PC-3 (cell line): ENCODE measurements around the gene AKAP6. TPM values are rescaled to one million over a fixed set of nuclear protein-coding genes. Genes with fewer than 3 reads are reported as not detected.

ENCODE experiments used
- ATAC-seq: fragments of 200-7000 bp; cut with Tn5 transposase; 2 replicates; pipeline ENCODE4 v1.9.1; 2020; ENCODE audit warnings: mild to moderate bottlenecking, moderate library complexity
- BruUV-seq: library from RNA; stranded (reverse); fragments of 400-500 nt; replicated peaks from 2 replicates; lab custom pipeline; 2021; lab: Mats Ljungman, UMichigan
- CTCF ChIA-PET: fragments of 300-600 bp; sonication (Branson Sonifier 250); formaldehyde crosslinking; loops from one replicate; lab custom pipeline; 2022; ENCODE audit warnings: antibody characterized with exemption; lab: Charles Lee
- POLR2A ChIA-PET: fragments of 300-600 bp; sonication (Branson Sonifier 250); formaldehyde crosslinking; loops from one replicate; lab custom pipeline; 2022; ENCODE audit warnings: antibody characterized with exemption; ENCODE audit not compliant: unreplicated experiment; lab: Charles Lee
- DNase-seq: peaks from one replicate; pipeline ENCODE4 v3.0.0-alpha.2; 2015
- H2AFZ ChIP-seq: fragments of 300-600 bp; sonication (generic); 2 replicates; pipeline ENCODE4 v1.6.0; 2016; ENCODE audit warnings: antibody characterized with exemption, low read length
- H3F3A ChIP-seq: fragments of 300-600 bp; sonication (generic); one replicate; pipeline ENCODE4 v1.6.0; 2017; ENCODE audit warnings: antibody characterized with exemption, low read length, control low read depth, mild to moderate bottlenecking; ENCODE audit not compliant: unreplicated experiment
- H3K27ac ChIP-seq: fragments of 300-600 bp; sonication (generic); 2 replicates; pipeline ENCODE4 v1.5.1; 2016; ENCODE audit warnings: mild to moderate bottlenecking, low read length
- H3K27me3 ChIP-seq: fragments of 300-600 bp; sonication (generic); 2 replicates; pipeline ENCODE4 v1.6.1; 2016; ENCODE audit warnings: low read length, mixed read lengths
- H3K36me3 ChIP-seq: fragments of 300-600 bp; sonication (generic); 2 replicates; pipeline ENCODE4 v1.6.1; 2016; ENCODE audit warnings: low read depth, mixed run types, low read length, mixed read lengths
- H3K4me1 ChIP-seq: fragments of 300-600 bp; sonication (generic); 2 replicates; pipeline ENCODE4 v1.5.1; 2016; ENCODE audit warnings: low read length; ENCODE audit not compliant: insufficient read depth
- H3K4me2 ChIP-seq: fragments of 300-600 bp; sonication (generic); 2 replicates; pipeline ENCODE4 v1.6.0; 2016; ENCODE audit warnings: low read length
- H3K4me3 ChIP-seq: fragments of 300-600 bp; sonication (generic); 2 replicates; pipeline ENCODE4 v1.5.1; 2016; ENCODE audit warnings: mild to moderate bottlenecking, low read length, mixed read lengths
- H3K79me2 ChIP-seq: fragments of 300-600 bp; sonication (generic); 2 replicates; pipeline ENCODE4 v1.6.1; 2017; ENCODE audit warnings: low read length, mixed read lengths
- H3K9ac ChIP-seq: fragments of 300-600 bp; sonication (generic); 2 replicates; pipeline ENCODE4 v1.6.0; 2016; ENCODE audit warnings: mild to moderate bottlenecking, low read length
- H3K9me2 ChIP-seq: fragments of 300-600 bp; sonication (generic); replicated peaks from 2 replicates; pipeline ENCODE4 v1.6.1; 2016; ENCODE audit warnings: mixed run types, low read length, mixed read lengths
- H3K9me3 ChIP-seq: fragments of 300-600 bp; sonication (generic); 2 replicates; pipeline ENCODE4 v1.6.1; 2016; ENCODE audit warnings: low read length, mixed read lengths
- H4K20me1 ChIP-seq: fragments of 300-600 bp; sonication (generic); 2 replicates; pipeline ENCODE4 v1.6.1; 2016; ENCODE audit warnings: low read length, mixed read lengths
- EZH2 ChIP-seq: fragments of 300-600 bp; sonication (generic); IDR thresholded peaks from one replicate; pipeline ENCODE4 v1.6.1; 2017; ENCODE audit warnings: antibody characterized with exemption, mild to moderate bottlenecking, low read length; ENCODE audit not compliant: unreplicated experiment
- EZH2phosphoT487 ChIP-seq: fragments of 300-600 bp; sonication (generic); IDR thresholded peaks from 2 replicates; pipeline ENCODE4 v1.6.1; 2018; ENCODE audit warnings: mild to moderate bottlenecking, antibody characterized with exemption, low read length, borderline replicate concordance
- intact Hi-C: fragments of 100-400 bp; cut with micrococcal nuclease; formaldehyde crosslinking; loops from 2 replicates; pipeline ENCODE4 v1.9.0; 2023
- total RNA-seq: library from RNA; depleted of rRNA; stranded (reverse); fragments of >200 nt; gene quantifications from 2 replicates; pipeline ENCODE4 v1.2.3, GENCODE V29; 2014
- TF ChIP-seq, protein P1 (sequence below): fragments of 300-600 bp; sonication (generic); conservative IDR thresholded peaks from 2 replicates; pipeline ENCODE4 v1.5.1; 2017; ENCODE audit warnings: antibody characterized with exemption, low read depth, mild to moderate bottlenecking, low read length

The AKAP6 gene
- total RNA-seq, 1 experiment from 2014 or later = 1.5 TPM

DNA sequence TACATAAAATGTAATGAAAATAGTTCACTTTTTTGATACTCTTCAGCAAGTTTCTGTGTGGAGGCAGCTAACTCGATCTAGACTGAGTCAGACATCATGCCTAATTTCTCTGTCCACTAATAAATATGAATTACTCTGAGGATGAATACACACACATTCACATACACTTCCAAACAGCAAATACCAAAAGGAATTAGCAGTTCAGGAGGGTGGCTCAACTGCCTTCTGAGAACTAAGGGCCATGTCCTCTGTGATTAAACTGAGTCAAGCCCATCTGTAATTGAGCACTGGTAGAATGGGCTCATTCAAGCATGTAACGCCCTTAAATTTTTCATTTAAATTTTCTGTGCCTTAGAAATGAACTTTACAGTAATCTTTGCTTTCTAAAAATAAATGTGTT is 242.5 kb downstream of the AKAP6 start:
- no peak for DNase-seq
- H3K36me3 ChIP-seq = no peaks in the 10 kb centered on the region
- ChIA-PET CTCF (no interaction called here), POLR2A (no interaction called here)
- H3K27ac ChIP-seq = no peak overlapping the region
- no peaks in the 10 kb centered on the region for H4K20me1 ChIP-seq
- H3K4me1 ChIP-seq = peaks cover 13% of the 10 kb centered on the region
- H3F3A ChIP-seq = no peaks in the 10 kb centered on the region
- no peak overlapping the region for H3K4me2 ChIP-seq
- no peaks in the 10 kb centered on the region for H3K27me3 ChIP-seq
- no TSS peak for BruUV-seq
- H2AFZ ChIP-seq = no peak overlapping the region
- H3K79me2 ChIP-seq = no peaks in the 10 kb centered on the region
- ATAC-seq = no peak
- no peak overlapping the region for H3K9ac ChIP-seq
- intact Hi-C loops = loop anchor here (10.0 kb wide), 2 partner anchors 1083 to 1923 kb away; no protein-coding TSS in a partner anchor
- no peaks in the 10 kb centered on the region for H3K9me3 ChIP-seq
- no peaks in the 10 kb centered on the region for H3K9me2 ChIP-seq
- TF ChIP-seq, protein P1, sequence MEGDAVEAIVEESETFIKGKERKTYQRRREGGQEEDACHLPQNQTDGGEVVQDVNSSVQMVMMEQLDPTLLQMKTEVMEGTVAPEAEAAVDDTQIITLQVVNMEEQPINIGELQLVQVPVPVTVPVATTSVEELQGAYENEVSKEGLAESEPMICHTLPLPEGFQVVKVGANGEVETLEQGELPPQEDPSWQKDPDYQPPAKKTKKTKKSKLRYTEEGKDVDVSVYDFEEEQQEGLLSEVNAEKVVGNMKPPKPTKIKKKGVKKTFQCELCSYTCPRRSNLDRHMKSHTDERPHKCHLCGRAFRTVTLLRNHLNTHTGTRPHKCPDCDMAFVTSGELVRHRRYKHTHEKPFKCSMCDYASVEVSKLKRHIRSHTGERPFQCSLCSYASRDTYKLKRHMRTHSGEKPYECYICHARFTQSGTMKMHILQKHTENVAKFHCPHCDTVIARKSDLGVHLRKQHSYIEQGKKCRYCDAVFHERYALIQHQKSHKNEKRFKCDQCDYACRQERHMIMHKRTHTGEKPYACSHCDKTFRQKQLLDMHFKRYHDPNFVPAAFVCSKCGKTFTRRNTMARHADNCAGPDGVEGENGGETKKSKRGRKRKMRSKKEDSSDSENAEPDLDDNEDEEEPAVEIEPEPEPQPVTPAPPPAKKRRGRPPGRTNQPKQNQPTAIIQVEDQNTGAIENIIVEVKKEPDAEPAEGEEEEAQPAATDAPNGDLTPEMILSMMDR = no peak
- TF ChIP-seq EZH2 (no peak), EZH2phosphoT487 (no peak)
- no peak overlapping the region for H3K4me3 ChIP-seq

DNA sequence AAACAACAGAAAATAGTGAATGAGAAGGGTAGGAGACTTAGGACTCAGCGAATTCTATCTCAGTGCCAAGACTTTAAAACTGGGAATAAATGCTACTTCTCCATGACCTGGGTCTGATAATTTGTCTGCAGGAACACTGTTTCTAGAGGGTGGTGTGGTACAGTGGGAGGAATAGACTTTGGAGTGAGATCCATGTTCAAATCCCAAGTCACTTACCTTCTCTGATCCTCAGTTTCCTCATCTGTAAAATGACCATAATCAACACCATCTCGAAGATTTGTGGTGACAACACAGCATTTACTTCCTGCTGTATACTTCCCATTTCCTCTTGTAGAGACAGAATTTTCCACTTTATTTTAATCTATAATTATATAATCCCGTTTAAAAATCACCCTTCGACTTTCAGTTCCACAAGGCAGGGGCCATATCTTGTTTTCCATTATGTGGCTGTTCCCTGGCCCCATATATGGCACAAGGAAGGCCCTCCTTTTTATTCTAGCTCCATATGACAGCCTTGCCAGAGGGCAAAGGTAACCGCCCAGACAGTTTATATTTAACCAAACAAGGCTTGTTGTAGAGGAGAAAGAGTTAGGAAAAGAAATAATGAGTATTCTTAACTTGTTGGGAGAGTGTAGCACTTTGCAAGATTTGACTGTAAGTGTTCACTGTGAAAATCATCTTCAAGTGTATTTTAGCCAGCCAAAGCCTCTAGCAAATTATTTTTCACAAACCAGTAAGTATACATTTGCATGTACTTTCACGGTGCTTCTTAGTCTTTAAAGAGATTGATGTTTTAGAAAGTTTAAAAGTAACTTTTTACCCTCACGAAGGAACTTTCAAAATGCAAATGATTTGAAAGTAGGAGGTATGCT is 243.1 kb downstream of the AKAP6 start:
- no peaks in the 10 kb centered on the region for H3K27me3 ChIP-seq
- ChIA-PET POLR2A (no interaction called here), CTCF (no interaction called here)
- H3K27ac ChIP-seq = no peak overlapping the region
- no TSS peak for BruUV-seq
- DNase-seq (no peak), ATAC-seq (no peak)
- no peak overlapping the region for H3K4me3 ChIP-seq
- no peaks in the 10 kb centered on the region for H3K79me2 ChIP-seq
- intact Hi-C loops = loop anchor here (10.0 kb wide), 2 partner anchors 1083 to 1923 kb away; no protein-coding TSS in a partner anchor
- no peak overlapping the region for H3K9ac ChIP-seq
- TF ChIP-seq, protein P1 = no peak
- TF ChIP-seq EZH2 (no peak), EZH2phosphoT487 (no peak)
- no peaks in the 10 kb centered on the region for H4K20me1 ChIP-seq
- H3K4me1 ChIP-seq = peaks cover 9% of the 10 kb centered on the region
- H3K4me2 ChIP-seq = no peak overlapping the region
- no peaks in the 10 kb centered on the region for H3F3A ChIP-seq
- H3K9me3 ChIP-seq = no peaks in the 10 kb centered on the region
- H3K36me3 ChIP-seq = no peaks in the 10 kb centered on the region
- no peaks in the 10 kb centered on the region for H3K9me2 ChIP-seq
- no peak overlapping the region for H2AFZ ChIP-seq

DNA sequence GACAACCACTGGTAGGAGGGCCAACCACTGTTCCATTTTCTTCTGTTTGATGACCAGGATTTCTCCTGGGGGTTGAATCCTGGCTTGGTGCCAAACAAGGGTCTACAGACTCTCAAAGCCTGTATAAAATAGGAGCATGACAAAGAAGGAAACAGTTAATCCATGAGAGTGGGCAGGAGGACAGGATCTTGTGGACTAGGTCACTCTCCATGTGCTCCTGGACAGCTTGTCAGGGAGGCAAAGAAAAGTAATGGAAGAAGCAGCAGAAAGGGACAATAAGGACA is 243.7 kb downstream of the AKAP6 start:
- no peaks in the 10 kb centered on the region for H3K79me2 ChIP-seq
- H3K27me3 ChIP-seq = no peaks in the 10 kb centered on the region
- ChIA-PET CTCF (no interaction called here), POLR2A (no interaction called here)
- H3K27ac ChIP-seq = no peak overlapping the region
- H2AFZ ChIP-seq = no peak overlapping the region
- H3K4me2 ChIP-seq = no peak overlapping the region
- BruUV-seq = no TSS peak
- H3F3A ChIP-seq = no peaks in the 10 kb centered on the region
- peaks cover 3% of the 10 kb centered on the region for H3K4me1 ChIP-seq
- H3K9me3 ChIP-seq = no peaks in the 10 kb centered on the region
- H3K36me3 ChIP-seq = no peaks in the 10 kb centered on the region
- no peaks in the 10 kb centered on the region for H4K20me1 ChIP-seq
- ATAC-seq (no peak), DNase-seq (no peak)
- no peak overlapping the region for H3K4me3 ChIP-seq
- H3K9me2 ChIP-seq = no peaks in the 10 kb centered on the region
- intact Hi-C loops = loop anchor here (10.0 kb wide), 2 partner anchors 1082 to 1922 kb away; no protein-coding TSS in a partner anchor
- TF ChIP-seq EZH2phosphoT487 = no peak
- TF ChIP-seq EZH2 = no peak
- TF ChIP-seq, protein P1 = no peak
- H3K9ac ChIP-seq = no peak overlapping the region
